HG03103 (cell line): Measurements from ENCODE around the gene DHX36.

Source experiments
- ATAC-seq: cut with Tn5 transposase; IDR thresholded peaks from one replicate; pipeline ENCODE4 v1.9.1; 2021; ENCODE audit warnings: low read depth; ENCODE audit not compliant: unreplicated experiment

DHX36 gene, protein sequence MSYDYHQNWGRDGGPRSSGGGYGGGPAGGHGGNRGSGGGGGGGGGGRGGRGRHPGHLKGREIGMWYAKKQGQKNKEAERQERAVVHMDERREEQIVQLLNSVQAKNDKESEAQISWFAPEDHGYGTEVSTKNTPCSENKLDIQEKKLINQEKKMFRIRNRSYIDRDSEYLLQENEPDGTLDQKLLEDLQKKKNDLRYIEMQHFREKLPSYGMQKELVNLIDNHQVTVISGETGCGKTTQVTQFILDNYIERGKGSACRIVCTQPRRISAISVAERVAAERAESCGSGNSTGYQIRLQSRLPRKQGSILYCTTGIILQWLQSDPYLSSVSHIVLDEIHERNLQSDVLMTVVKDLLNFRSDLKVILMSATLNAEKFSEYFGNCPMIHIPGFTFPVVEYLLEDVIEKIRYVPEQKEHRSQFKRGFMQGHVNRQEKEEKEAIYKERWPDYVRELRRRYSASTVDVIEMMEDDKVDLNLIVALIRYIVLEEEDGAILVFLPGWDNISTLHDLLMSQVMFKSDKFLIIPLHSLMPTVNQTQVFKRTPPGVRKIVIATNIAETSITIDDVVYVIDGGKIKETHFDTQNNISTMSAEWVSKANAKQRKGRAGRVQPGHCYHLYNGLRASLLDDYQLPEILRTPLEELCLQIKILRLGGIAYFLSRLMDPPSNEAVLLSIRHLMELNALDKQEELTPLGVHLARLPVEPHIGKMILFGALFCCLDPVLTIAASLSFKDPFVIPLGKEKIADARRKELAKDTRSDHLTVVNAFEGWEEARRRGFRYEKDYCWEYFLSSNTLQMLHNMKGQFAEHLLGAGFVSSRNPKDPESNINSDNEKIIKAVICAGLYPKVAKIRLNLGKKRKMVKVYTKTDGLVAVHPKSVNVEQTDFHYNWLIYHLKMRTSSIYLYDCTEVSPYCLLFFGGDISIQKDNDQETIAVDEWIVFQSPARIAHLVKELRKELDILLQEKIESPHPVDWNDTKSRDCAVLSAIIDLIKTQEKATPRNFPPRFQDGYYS

GRCh38 chr3:154323891-154324738, at the start of gene DHX36:
Gene DHX36 (minus strand): TSS chr3:154324487. CDS start chr3:154324416, 71 bp downstream.
- ATAC-seq: peak; percentile 93

GRCh38 chr3:154367221-154367620, 42.9 kb upstream of the DHX36 start:
- ATAC-seq: no peak

GRCh38 chr3:154364849-154365248, 40.6 kb upstream of the DHX36 start:
- no peak for ATAC-seq

- ATAC-seq: no peak
These were observed 36.8 kb upstream of the DHX36 start for GRCh38 chr3:154361099-154361498.

- no peak for ATAC-seq
These were observed 31.7 kb upstream of the DHX36 start for GRCh38 chr3:154356009-154356408.

DNA sequence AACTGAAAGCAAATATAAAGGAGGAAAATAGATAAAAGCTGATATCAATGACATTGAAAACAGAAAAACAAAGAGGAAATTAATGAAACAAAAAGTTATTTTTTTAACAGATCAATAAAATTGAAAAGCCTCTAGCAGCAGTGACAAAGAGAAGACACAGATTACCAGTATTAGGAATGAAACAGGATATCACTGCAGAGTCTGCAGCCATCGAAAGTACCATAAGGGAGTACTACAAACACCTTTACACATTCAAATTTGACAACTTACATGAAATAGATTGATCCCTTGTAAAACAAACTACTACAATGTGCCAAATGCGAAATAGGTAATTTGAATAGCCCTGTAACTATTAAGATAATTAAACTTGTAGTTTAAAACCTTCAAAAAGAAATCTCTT, 24.9 kb upstream of the DHX36 start:
- no peak for ATAC-seq

- no peak for ATAC-seq
These were observed 21.3 kb upstream of the DHX36 start for GRCh38 chr3:154345422-154346122.

DNA sequence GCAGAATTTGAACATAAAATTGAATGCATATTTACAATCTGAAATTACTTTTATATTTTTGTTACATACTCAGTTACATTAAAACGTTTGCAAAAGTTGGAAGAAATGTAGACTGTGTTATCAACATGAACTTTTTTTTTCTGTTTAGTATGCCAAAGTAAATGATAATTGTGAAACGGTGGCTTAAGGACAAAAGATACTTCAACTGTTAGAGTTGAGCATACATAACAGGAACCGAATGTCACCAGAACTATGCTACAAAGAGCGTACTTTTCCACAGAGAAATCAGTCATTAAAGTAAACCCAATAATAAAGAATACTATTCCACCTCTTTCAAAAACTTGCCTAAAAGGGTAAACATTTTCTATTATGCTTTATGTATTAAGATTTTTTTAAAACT, 14.3 kb upstream of the DHX36 start:
- ATAC-seq: no peak

DNA sequence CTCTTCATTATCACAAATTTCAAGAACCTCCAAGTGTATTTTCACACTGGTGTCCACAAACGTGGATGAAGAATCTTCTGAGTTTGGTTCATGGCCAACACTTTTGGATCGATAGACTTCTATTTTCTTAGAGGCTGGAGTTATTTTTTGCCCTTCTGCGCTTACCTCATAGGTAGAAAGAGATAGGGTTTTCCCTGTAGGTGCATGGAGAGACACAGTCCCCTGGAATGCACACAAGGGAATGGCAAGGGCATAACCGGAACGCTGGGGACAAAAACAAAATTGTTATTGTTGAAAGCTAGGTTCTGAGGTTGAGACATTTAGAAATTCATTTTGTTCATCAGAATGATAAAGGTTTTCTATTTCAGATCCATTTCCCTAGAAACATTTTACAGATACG, 13.7 kb upstream of the DHX36 start:
- ATAC-seq: no peak

GRCh38 chr3:154334973-154335420, 10.7 kb upstream of the DHX36 start:
- ATAC-seq: peak; percentile 47

DNA sequence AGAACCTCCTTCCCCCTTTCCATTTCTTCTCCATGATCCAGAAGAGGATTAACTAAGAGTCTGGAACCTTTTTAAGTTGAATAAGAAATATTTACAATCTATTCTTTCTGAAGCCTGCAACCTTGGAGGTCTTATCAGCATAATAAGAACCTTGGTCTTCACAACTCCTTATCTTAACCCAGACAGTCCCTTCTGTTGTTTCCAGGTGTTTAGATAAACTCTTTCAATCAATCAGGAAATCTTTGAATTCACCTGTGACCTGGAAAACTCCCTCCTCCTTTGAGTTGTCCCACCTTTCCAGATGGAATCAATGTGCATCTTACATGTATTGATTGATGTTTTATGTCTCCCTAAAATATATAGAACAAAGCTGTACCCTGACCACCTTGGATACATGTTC, 3.6 kb upstream of the DHX36 start:
- ATAC-seq: no peak

- no peak for ATAC-seq
These were observed 632 bp upstream of the DHX36 start for GRCh38 chr3:154324919-154325318.

- no peak for ATAC-seq
These were observed 7.1 kb downstream of the DHX36 start for GRCh38 chr3:154316974-154317767.

- no peak for ATAC-seq
These were observed 10.1 kb downstream of the DHX36 start for GRCh38 chr3:154314152-154314551.

DNA sequence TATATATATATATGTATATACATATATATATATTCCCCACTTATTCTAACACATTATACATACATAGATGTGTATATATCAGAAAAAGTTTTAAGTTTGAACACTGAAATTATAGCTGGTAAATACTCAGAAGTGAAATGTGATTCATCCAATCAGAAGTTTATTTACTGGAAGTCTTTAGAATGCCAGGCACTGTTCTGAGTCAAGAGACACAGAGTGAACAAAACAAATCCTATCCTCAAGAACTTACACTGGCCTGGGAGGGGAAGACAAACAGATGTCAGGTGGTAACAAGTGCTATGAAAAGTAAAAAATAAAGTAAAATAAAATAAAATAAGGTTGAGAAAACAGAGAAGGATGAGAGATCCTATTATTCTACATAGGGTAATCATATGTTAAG, 13.4 kb downstream of the DHX36 start:
- ATAC-seq: no peak

DNA sequence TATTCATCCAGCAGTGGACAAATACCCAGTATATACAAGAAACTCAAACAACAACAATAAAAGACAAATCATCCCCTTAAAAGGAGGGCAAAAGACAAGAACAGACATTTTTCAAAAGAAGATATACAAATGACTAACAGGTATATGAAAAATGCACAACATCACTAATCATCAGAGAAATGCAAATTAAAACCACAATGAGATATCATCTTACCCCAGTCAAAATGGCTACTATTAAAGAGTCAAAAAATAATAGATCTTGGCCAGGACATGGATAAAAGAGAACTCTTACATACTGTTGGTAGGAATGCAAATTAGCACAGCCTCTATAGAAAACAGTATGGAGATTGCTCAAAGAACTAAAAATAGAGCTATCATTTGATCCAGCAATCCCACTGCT, 16.9 kb downstream of the DHX36 start:
- ATAC-seq: no peak

GRCh38 chr3:154304936-154305335, 19.4 kb downstream of the DHX36 start:
- no peak for ATAC-seq

DNA sequence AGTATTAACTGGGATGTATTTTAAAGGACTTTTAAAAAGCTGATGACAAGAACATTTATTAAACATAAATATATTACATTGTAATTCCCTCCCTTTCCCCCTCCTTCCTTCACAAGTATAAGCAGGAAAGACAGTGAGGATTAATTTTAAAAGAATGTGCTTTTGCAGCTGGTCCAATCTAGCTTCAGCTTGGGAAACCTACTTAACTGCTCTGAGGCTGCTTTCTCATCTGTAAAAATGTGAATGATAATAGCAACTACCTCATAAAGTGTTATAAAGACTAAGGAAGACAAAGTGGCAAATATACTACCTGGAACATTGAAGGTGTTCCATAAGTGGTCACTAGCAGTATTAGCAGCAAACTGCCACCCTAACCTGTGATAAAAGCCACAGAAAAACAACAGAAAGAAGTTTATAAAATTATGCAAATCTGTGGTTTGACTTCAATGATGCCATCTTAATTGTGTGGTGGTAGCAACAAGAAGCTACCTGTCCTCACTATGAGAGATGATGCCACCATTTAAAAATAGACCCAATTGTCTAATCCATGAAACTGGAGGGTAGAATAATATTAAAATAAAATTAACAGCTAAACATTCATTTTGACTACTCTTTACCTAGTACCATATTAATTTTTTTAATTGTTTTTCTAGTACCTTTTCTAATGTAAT, 20.0 kb downstream of the DHX36 start:
- ATAC-seq: no peak
